Activated T-helper 17 cell treated with anti-CD3 and anti-CD28 coated beads, Interleukin-2, amount 50 U/mL, for 72 hours (primary cell): ENCODE results near the gene RABL2B. TPM values are rescaled to one million over a fixed set of nuclear protein-coding genes. Genes with fewer than 3 reads are reported as not detected.
"Not testable (repeated sequence)": the region's sequence is repeated elsewhere in the genome, so short reads cannot be mapped to it uniquely, and the experiment has no call there.

ENCODE experiments used
- ATAC-seq: fragments of 150-1000 bp; cut with Tn5 transposase; replicated peaks from 2 replicates; pipeline ENCODE4 v1.10.0; 2021; ENCODE audit warnings: mild to moderate bottlenecking, moderate library complexity
- H3K27ac Mint-ChIP-seq: one replicate; pipeline ENCODE4 v1.8.0; 2022; ENCODE audit warnings: mixed read lengths
- H3K27me3 Mint-ChIP-seq: one replicate; pipeline ENCODE4 v1.8.0; 2022; ENCODE audit warnings: mixed read lengths
- H3K36me3 Mint-ChIP-seq: one replicate; pipeline ENCODE4 v1.8.0; 2022; ENCODE audit warnings: low read depth, mild to moderate bottlenecking, mixed read lengths
- H3K4me1 Mint-ChIP-seq: one replicate; pipeline ENCODE4 v1.8.0; 2022; ENCODE audit warnings: mixed read lengths
- H3K4me3 Mint-ChIP-seq: one replicate; pipeline ENCODE4 v1.8.0; 2022; ENCODE audit warnings: mild to moderate bottlenecking, mixed read lengths
- H3K9me3 Mint-ChIP-seq: one replicate; pipeline ENCODE4 v1.8.0; 2022; ENCODE audit warnings: mixed read lengths
- total RNA-seq, 2 donors: library from RNA; stranded (reverse); gene quantifications; one replicate each; pipeline ENCODE4 v1.2.3, GENCODE V29; 2022

The RABL2B gene
- total RNA-seq, 2 donors from 2014 or later: 17.6 to 20.1 TPM

DNA sequence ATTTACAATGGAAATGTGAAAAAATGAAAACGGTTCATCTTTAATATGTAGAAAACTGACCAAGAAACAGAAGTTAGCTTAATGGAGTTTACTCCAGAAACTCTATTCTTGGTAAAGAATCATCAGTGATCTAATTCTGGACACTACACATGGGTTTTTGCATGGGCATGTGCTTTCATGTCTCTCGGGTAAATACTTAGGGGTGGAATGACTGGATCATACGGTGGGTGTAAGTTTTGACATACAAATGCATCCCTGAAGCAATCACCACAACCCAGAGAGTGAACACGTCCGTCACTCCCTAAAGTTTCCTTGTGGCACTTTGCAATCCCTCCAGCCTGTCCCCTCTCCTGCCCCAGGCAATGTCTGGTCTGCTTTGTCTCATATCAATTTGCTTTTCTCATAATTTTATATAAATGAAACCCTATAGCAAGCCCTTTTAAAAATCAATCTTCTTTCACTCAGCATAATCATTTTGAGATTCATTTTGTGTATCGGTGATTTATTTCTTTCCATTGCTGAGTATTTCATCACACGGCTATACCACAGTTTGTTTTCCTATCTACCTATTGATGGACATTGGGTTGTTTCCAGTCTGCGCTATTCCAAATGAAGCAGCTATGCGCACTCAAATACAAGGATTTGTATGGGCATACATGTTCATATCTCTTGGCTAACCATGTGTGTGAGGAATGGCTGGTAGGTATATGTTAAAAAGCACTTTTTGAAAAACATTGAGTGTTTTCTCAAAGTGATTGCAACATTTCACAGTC is 33.9 kb downstream of the RABL2B start:
- H3K27ac Mint-ChIP-seq, H3K4me1 Mint-ChIP-seq, ATAC-seq, H3K36me3 Mint-ChIP-seq, H3K27me3 Mint-ChIP-seq, H3K4me3 Mint-ChIP-seq, H3K9me3 Mint-ChIP-seq: not testable (repeated sequence)

DNA sequence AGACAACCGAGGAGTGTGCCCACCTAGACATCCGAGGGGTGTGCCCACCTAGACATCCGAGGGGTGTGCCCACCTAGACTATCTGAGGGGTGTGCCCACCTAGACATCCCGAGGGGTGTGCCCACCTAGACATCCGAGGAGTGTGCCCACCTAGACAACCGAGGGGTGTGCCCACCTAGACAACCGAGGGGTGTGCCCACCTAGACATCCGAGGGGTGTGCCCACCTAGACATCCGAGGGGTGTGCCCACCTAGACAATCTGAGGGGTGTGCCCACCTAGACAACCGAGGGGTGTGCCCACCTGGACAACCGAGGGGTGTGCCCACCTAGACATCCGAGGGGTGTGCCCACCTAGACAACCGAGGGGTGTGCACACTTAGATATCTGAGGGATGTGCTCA is 34.8 kb downstream of the RABL2B start:
- not testable (repeated sequence) for H3K9me3 Mint-ChIP-seq, H3K4me1 Mint-ChIP-seq, H3K27me3 Mint-ChIP-seq, H3K4me3 Mint-ChIP-seq, H3K27ac Mint-ChIP-seq, H3K36me3 Mint-ChIP-seq, ATAC-seq

- not testable (repeated sequence) for H3K4me3 Mint-ChIP-seq, ATAC-seq, H3K4me1 Mint-ChIP-seq, H3K27me3 Mint-ChIP-seq, H3K27ac Mint-ChIP-seq, H3K9me3 Mint-ChIP-seq, H3K36me3 Mint-ChIP-seq
Observed at GRCh38 chr22:50747521-50747920, 35.9 kb downstream of the RABL2B start.

- not testable (repeated sequence) for H3K27ac Mint-ChIP-seq, H3K36me3 Mint-ChIP-seq, H3K4me1 Mint-ChIP-seq, H3K4me3 Mint-ChIP-seq, H3K9me3 Mint-ChIP-seq, H3K27me3 Mint-ChIP-seq, ATAC-seq
Observed at GRCh38 chr22:50744424-50744823, 39.0 kb downstream of the RABL2B start.

GRCh38 chr22:50740714-50741113 is 42.7 kb downstream of the RABL2B start:
- not testable (repeated sequence) for H3K27ac Mint-ChIP-seq, ATAC-seq, H3K36me3 Mint-ChIP-seq, H3K4me3 Mint-ChIP-seq, H3K4me1 Mint-ChIP-seq, H3K27me3 Mint-ChIP-seq, H3K9me3 Mint-ChIP-seq

DNA sequence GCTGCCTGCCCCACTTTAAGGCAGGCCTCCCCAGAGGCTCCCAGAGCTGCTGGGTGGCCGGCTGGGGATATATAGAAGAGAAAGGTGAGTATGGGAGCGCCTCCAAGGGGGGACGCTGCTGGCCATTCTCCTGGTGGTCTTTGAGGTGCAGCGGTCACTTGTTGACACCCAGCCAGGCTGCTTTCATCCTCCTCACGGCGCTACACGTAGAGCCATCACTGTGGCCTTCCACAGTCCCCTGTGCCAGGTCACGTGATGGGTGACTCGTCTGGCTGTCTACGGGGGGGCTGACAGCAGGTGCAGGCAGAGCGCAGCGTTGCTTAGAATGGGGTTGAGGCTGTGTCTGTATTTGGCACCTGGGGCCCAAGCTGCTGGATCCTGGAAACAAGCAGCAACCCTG is 43.5 kb downstream of the RABL2B start:
- H3K36me3 Mint-ChIP-seq: no peaks in the 10 kb centered on the region
- H3K4me1 Mint-ChIP-seq: no peaks in the 10 kb centered on the region
- no peak overlapping the region for H3K4me3 Mint-ChIP-seq
- ATAC-seq: no peak
- H3K27me3 Mint-ChIP-seq: peaks cover 4% of the 10 kb centered on the region
- no peak overlapping the region for H3K27ac Mint-ChIP-seq
- no peaks in the 10 kb centered on the region for H3K9me3 Mint-ChIP-seq

DNA sequence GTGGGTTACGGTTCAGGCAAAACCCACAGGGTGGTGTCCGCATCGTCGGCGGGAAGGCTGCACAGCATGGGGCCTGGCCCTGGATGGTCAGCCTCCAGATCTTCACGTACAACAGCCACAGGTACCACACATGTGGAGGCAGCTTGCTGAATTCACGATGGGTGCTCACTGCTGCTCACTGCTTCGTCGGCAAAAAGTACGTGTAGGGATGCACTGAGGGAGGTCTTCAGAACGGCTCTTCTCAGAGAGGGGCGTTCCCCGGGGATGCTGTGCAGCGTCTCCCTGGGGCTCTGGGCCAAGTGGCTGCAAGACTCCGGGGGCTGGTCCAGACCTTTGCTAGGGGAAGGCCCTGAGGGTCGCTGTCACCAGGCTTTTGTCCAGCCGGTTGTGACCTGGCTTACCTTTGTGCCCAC is 44.2 kb downstream of the RABL2B start:
- Mint-ChIP-seq H3K4me1 (no peaks in the 10 kb centered on the region), H3K9me3 (no peaks in the 10 kb centered on the region), H3K36me3 (no peaks in the 10 kb centered on the region), H3K4me3 (no peak overlapping the region), H3K27ac (no peak overlapping the region), H3K27me3 (peaks cover 4% of the 10 kb centered on the region)
- no peak for ATAC-seq

GRCh38 chr22:50738649-50739227 is 44.7 kb downstream of the RABL2B start:
- Mint-ChIP-seq H3K4me3 (no peak overlapping the region), H3K36me3 (no peaks in the 10 kb centered on the region), H3K9me3 (no peaks in the 10 kb centered on the region), H3K4me1 (no peaks in the 10 kb centered on the region), H3K27me3 (peaks cover 4% of the 10 kb centered on the region), H3K27ac (no peak overlapping the region)
- ATAC-seq: no peak

- H3K36me3 Mint-ChIP-seq: no peaks in the 10 kb centered on the region
- no peaks in the 10 kb centered on the region for H3K9me3 Mint-ChIP-seq
- H3K27ac Mint-ChIP-seq: no peak within 1 kb of the TSS
- peaks cover 4% of the 10 kb centered on the region for H3K27me3 Mint-ChIP-seq
- no peak within 1 kb of the TSS for H3K4me3 Mint-ChIP-seq
- H3K4me1 Mint-ChIP-seq: no peaks in the 10 kb centered on the region
- no peak for ATAC-seq
Observed at GRCh38 chr22:50737728-50738648, 45.4 kb downstream of the RABL2B start, which contains the start of gene ACR. Gene ACR (plus strand): TSS chr22:50738204. CDS start chr22:50738236, 32 bp downstream.

GRCh38 chr22:50735739-50736030 is 47.8 kb downstream of the RABL2B start:
- Mint-ChIP-seq H3K27me3 (peaks cover 4% of the 10 kb centered on the region), H3K4me3 (no peak overlapping the region), H3K9me3 (no peaks in the 10 kb centered on the region), H3K27ac (no peak overlapping the region), H3K36me3 (no peaks in the 10 kb centered on the region), H3K4me1 (no peaks in the 10 kb centered on the region)
- no peak for ATAC-seq

DNA sequence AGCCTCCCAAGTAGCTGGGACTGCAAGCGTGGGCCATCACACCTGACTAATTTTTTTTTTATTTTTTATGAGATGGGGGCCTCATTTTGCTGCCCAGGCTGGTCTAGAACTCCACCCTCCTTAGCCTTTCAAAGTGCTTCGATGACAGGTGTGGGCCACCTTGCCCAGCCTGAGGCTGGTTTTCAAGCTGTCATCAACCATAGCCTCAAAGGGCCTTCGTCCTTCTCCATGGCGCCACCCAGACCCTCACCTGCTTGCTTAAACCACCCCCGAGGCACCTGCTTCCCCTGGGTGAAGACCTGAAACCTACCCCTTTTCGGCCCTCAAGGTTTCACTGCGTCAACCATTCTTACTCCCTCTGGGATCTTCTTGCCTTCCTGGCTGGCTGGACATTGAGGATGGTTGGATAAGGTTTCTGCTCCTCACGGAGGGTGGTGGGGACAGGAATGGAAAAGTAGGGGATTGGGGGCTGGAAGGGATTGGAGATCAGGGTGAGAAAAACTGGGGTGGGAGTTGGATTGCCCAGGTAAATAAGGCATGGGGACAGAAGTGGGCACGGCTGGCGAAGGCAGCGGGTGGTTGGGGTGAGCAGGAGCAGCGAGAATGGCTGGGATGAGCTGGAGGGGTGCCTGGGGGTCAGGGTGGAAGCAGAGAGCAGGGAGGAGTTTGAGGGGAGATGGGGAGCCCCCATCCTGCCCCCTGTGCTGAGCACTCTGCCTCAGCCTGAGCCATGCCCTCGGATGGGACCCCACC is 48.3 kb downstream of the RABL2B start:
- Mint-ChIP-seq H3K36me3 (no peaks in the 10 kb centered on the region), H3K4me1 (no peaks in the 10 kb centered on the region), H3K9me3 (no peaks in the 10 kb centered on the region), H3K4me3 (no peak overlapping the region), H3K27ac (no peak overlapping the region), H3K27me3 (peaks cover 4% of the 10 kb centered on the region)
- no peak for ATAC-seq

GRCh38 chr22:50734343-50734771 is 49.1 kb downstream of the RABL2B start:
- Mint-ChIP-seq H3K27ac (no peak overlapping the region), H3K36me3 (no peaks in the 10 kb centered on the region), H3K9me3 (no peaks in the 10 kb centered on the region), H3K27me3 (peaks cover 4% of the 10 kb centered on the region), H3K4me3 (no peak overlapping the region), H3K4me1 (no peaks in the 10 kb centered on the region)
- ATAC-seq: no peak

DNA sequence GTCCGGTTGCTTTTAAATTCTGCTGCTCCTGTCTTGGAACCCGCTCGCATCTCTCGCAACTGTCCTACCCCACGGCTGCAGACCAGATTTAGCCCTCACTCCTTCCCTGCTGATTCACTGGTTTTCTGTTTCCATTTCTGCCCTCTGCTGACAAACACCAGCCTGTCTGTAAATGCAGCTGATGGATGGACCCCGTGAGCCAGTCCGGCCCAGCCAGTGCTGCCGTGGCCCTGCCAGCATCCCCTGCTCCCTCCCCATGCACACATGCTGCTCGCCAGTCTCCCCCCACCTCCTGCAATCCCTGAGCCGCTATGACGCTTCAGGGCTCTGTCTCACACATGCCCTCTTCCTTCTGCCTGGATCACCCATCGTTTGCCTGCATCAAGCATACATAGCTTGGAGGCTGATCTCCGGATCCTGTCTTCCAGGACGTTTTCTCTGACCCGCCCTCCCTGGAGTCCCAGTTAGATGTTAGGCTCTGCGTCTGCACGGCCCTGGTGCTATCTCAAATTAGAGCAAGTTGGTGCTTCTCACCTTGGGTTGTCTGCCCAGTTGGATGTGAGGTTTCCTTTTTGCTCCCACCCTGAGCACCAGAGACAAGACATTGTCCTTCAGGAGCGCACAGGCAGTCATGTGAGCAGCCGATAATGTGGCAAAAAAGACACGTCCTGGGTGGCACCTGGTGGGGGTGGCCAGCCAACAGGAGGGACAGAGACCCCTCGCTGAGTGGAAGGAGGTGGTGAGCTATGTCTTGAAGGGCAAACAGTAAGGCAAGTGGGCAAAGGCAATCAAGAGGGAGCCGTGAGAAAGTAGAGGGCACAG is 49.7 kb downstream of the RABL2B start:
- no peaks in the 10 kb centered on the region for H3K9me3 Mint-ChIP-seq
- H3K4me1 Mint-ChIP-seq: no peaks in the 10 kb centered on the region
- no peak overlapping the region for H3K4me3 Mint-ChIP-seq
- no peak for ATAC-seq
- H3K27ac Mint-ChIP-seq: no peak overlapping the region
- peaks cover 3% of the 10 kb centered on the region for H3K27me3 Mint-ChIP-seq
- H3K36me3 Mint-ChIP-seq: no peaks in the 10 kb centered on the region

DNA sequence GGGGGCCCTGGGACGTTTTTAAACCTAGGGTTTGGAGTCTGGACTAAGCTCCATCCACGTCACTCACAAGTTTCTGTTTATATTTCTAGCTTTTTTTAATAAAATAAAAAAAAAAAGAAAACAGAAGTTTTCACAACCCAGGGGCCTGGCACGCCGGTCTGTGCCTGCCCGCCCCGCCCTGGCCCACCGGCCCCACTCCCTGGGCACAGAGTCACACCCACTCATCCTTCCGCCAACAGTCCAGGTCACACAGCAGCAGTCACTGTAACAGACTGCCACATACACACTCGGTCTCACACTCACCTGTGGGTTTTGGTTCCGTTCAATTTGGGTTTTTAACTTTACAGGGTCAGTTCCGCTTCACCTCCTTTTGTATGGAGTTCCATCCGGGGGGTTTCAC is 50.8 kb downstream of the RABL2B start:
- ATAC-seq: no peak
- Mint-ChIP-seq H3K9me3 (no peaks in the 10 kb centered on the region), H3K4me3 (no peak overlapping the region), H3K27ac (no peak overlapping the region), H3K36me3 (no peaks in the 10 kb centered on the region), H3K4me1 (no peaks in the 10 kb centered on the region), H3K27me3 (no peaks in the 10 kb centered on the region)
